Heart left ventricle (tissue), 16 donors: ENCODE measurements around the gene MRE11. TPM values are rescaled to one million over a fixed set of nuclear protein-coding genes. Genes with fewer than 3 reads are reported as not detected.

Experiments used
- ATAC-seq, 4 donors: fragments of 200-7000 bp; cut with Tn5 transposase; one replicate each; pipeline ENCODE4 v1.9.1; 2020 to 2022; ENCODE audit warnings: moderate library complexity in 4 of 4, mild to moderate bottlenecking in 3 of 4, moderate number of reproducible peaks in 1 of 4
- DNase-seq, 5 donors: peaks; one replicate each; pipeline ENCODE4 v3.0.0-alpha.2; 2020
- H3K27ac ChIP-seq, 12 donors: fragments of 200-600 bp; sonication (generic) in 4 of 12; one replicate each; pipeline versions ENCODE4 v1.5.0 to v1.8.0; 2016 to 2022; ENCODE audit warnings: mild to moderate bottlenecking in 2 of 12
- H3K27me3 ChIP-seq, 9 donors: fragments of 200-600 bp; sonication (generic) in 2 of 9; one replicate each; pipeline versions ENCODE4 v1.5.1 to v1.8.0; 2016 to 2022; ENCODE audit warnings: mild to moderate bottlenecking in 3 of 9
- H3K36me3 ChIP-seq, 9 donors: fragments of 200-600 bp; sonication (generic) in 2 of 9; one replicate each; pipeline versions ENCODE4 v1.5.0 to v1.8.0; 2018 to 2022; ENCODE audit warnings: mild to moderate bottlenecking in 2 of 9
- H3K4me1 ChIP-seq, 12 donors: fragments of 200-600 bp; sonication (generic) in 4 of 12; one replicate each; pipeline versions ENCODE4 v1.5.0 to v1.8.0; 2016 to 2022; ENCODE audit warnings: mild to moderate bottlenecking in 3 of 12
- H3K4me3 ChIP-seq, 12 donors: fragments of 200-600 bp; sonication (generic) in 4 of 12; one replicate each; pipeline versions ENCODE4 v1.5.0 to v1.8.0; 2017 to 2022; ENCODE audit warnings: mild to moderate bottlenecking in 9 of 12, moderate library complexity in 4 of 12
- H3K9me3 ChIP-seq, 12 donors: fragments of 200-600 bp; sonication (generic) in 4 of 12; one replicate each; pipeline versions ENCODE4 v1.5.0 to v1.8.0; 2016 to 2022; ENCODE audit warnings: mild to moderate bottlenecking in 1 of 12
- CTCF ChIP-seq, 12 donors: fragments of 200-600 bp; sonication (generic) in 4 of 12; IDR thresholded peaks; one replicate each; pipeline versions ENCODE4 v1.5.0 to v1.8.0; 2018 to 2022; ENCODE audit warnings: antibody characterized with exemption in 12 of 12, mild to moderate bottlenecking in 5 of 12
- POLR2A ChIP-seq, 2 donors: fragments of 450-650 bp; IDR thresholded peaks; one replicate each; pipeline ENCODE4 v1.6.1; 2017; ENCODE audit warnings: antibody characterized with exemption in 2 of 2, mild to moderate bottlenecking in 2 of 2, moderate library complexity in 2 of 2
- WGBS, 4 donors: extraction: QIAGEN DNeasy Blood & Tissue Kit in 2 of 4; methylation state at CpG; one replicate each; pipeline versions ENCODE4 v1.1.5 to v1.1.7; 2013 to 2018; 5-methylcytosine and 5-hydroxymethylcytosine counted together
- intact Hi-C, 10 donors: fragments of 100-400 bp; cut with DNase I; formaldehyde crosslinking; loops; one replicate each; pipeline versions ENCODE4 v1.11.1 to v1.14.2; 2022
- polyA plus RNA-seq, 2 donors: library from polyadenylated mRNA; stranded (reverse); fragments of 200-250 nt; gene quantifications; one replicate each; pipeline ENCODE4 v1.2.3, GENCODE V29; 2013
- total RNA-seq, 9 donors: library from RNA; depleted of rRNA in 2 of 9; stranded (reverse); fragments of >200 nt in 2 of 9; fragmentation: NEBNext Ultra II Directional in 3 of 9; extraction: Animal tissue kit (Norgen Biotek cat#: 25700) in 3 of 9; gene quantifications; one replicate each; pipeline versions ENCODE4 v1.1.0 to v1.2.4, GENCODE V29; 2016 to 2023
- donor health status: ischemic (EF 13 %, LVEDD 7.1; RV severe dilation, severe dysfunction).
- donor health status: healthy with polysubstance abuse.
- donor health status: DM: no; HTN: yes; CAD: no.
- donor health status: DM: no; HTN: no; CAD: no.
- donor health status: ischemic (EF 25% LVEDD 6.9; RV normal size, moderate dysfunction).
- donor health status: ischemic (EF 25% LVEDD 5.7; RV mildly dilated, moderate dysfunction).
- donor health status: healthy.
- donor health status: DM: yes; HTN: yes; CAD: no.
- donor health status: ischemic (EF 35%, LVEDD 5.7; RV mildly dilated, moderate dysfunction).
- donor health status: nonischemic (EF 11% LVEDD 7.7; RV severe dilation, severe dysfunction).
- donor health status: DM: yes; HTN: yes; CAD: no.
- donor health status: PGD.
- donor health status: ischemic (EF 29% LVEDD 5.4; RV normal size, mild dysfunction).
- donor health status: nonischemic (EF 23%, LVEDD 6.1; RV moderate dilation, normal function).

Gene MRE11
- total and polyA plus RNA-seq, 11 donors = 1.9 to 12.3 (median 7.9) TPM

DNA sequence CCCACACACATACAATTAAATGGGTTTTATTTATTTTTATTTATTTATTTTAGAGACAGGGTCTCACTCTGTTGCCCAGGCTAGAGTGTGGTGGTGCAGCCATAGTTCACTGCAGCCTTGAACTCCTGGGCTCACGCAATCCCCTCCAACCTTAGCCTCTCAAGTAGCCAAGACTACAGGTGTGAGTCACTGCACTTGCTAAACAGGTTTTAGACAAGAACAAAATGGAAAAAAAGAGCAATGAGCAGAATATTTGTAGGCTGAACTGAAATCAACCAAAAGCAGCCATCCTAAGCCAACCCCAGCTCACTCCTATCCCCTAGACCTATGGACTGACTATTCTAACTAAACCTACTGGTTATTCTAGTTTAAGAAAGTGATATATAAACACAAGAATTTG is 37.8 kb downstream of the MRE11 start:
- TF ChIP-seq POLR2A (IDR thresholded peaks at IDR 0.05) (no peak), CTCF (IDR thresholded peaks at IDR 0.05) (no peak)
- intact Hi-C loops = no loop called here
- peaks cover 0 to 61% (median 48%) of the 10 kb centered on the region in 9 donors for H3K36me3 ChIP-seq
- no peaks in the 10 kb centered on the region for H3K4me1 ChIP-seq
- ATAC-seq = no peak
- peaks cover 0 to 7% (median 0%) of the 10 kb centered on the region in 12 donors for H3K9me3 ChIP-seq
- DNase-seq = no peak
- 97 to 100% (median 100%) methylated on average over 1 of the region's 1 CpG for whole genome bisulfite sequencing, 4 donors
- H3K27ac ChIP-seq = no peak overlapping the region
- no peak overlapping the region for H3K4me3 ChIP-seq
- H3K27me3 ChIP-seq = no peaks in the 10 kb centered on the region

DNA sequence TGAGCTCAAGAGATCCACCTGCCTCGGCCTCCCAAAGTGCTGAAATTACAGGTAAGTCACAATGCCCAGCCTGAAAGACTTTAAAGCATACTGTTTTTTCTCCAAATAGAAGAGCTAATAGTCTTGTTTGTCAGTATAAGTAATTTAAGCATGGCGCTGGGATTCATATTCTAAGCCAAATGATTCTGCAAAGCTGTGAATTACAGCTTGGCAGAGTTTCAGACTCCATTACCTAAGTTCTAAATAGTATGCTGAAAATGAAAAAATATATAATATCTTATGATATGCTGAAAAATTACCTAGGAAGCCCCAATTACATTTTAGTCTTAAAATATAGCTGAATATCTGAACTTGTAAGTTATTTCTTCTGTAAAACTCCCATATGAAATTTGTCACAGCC is 39.3 kb downstream of the MRE11 start:
- ATAC-seq (no peak), DNase-seq (no peak)
- TF ChIP-seq POLR2A (IDR thresholded peaks at IDR 0.05) (no peak), CTCF (IDR thresholded peaks at IDR 0.05) (no peak)
- intact Hi-C loops = no loop called here
- Histone ChIP-seq H3K4me3 (no peak overlapping the region), H3K9me3 (peaks cover 0 to 7% (median 0%) of the 10 kb centered on the region in 12 donors), H3K36me3 (peaks cover 0 to 52% (median 32%) of the 10 kb centered on the region in 9 donors), H3K4me1 (no peaks in the 10 kb centered on the region), H3K27me3 (no peaks in the 10 kb centered on the region), H3K27ac (no peak overlapping the region)
- 97 to 100% (median 99%) methylated on average over 2 of the region's 2 CpGs for WGBS, 4 donors

GRCh38 chr11:94452988-94453387 is 40.7 kb downstream of the MRE11 start:
- peaks cover 0 to 43% (median 29%) of the 10 kb centered on the region in 9 donors for H3K36me3 ChIP-seq
- intact Hi-C loops = no loop called here

GRCh38 chr11:94450048-94450447 is 43.6 kb downstream of the MRE11 start:
- ATAC-seq (no peak), DNase-seq (no peak)
- Histone ChIP-seq H3K4me1 (no peaks in the 10 kb centered on the region), H3K27me3 (no peaks in the 10 kb centered on the region), H3K36me3 (peaks cover 0 to 48% (median 35%) of the 10 kb centered on the region in 9 donors), H3K4me3 (no peak overlapping the region), H3K9me3 (peaks cover 0 to 7% (median 0%) of the 10 kb centered on the region in 12 donors), H3K27ac (no peak overlapping the region)
- WGBS, 4 donors = 64 to 69% (median 64%) methylated on average over 3 of the region's 3 CpGs
- intact Hi-C loops = no loop called here
- no peak for TF ChIP-seq CTCF (IDR thresholded peaks at IDR 0.05)
- TF ChIP-seq POLR2A (IDR thresholded peaks at IDR 0.05) = no peak

More at GRCh38 chr11:94452988-94453387, 40.7 kb downstream of the MRE11 start:
- Histone ChIP-seq H3K27me3 (no peaks in the 10 kb centered on the region), H3K4me3 (no peak overlapping the region), H3K4me1 (no peaks in the 10 kb centered on the region), H3K9me3 (peaks cover 0 to 7% (median 0%) of the 10 kb centered on the region in 12 donors), H3K27ac (no peak overlapping the region)
- 92 to 98% (median 96%) methylated on average over 2 of the region's 2 CpGs for WGBS, 4 donors
- ATAC-seq (no peak), DNase-seq (no peak)
- TF ChIP-seq POLR2A (IDR thresholded peaks at IDR 0.05) = no peak
- TF ChIP-seq CTCF (IDR thresholded peaks at IDR 0.05) = no peak
